Measurements from ENCODE around the gene DLG1. TPM values are rescaled to one million over a fixed set of nuclear protein-coding genes. Genes with fewer than 3 reads are reported as not detected.

Gene DLG1
- total and polyA plus RNA-seq, 9 of the 15 experiments (the other 6 are each of a cell fraction or from before 2014, with no cell fraction given), result 9.4 to 63.5 (median 43.6) TPM

DNA sequence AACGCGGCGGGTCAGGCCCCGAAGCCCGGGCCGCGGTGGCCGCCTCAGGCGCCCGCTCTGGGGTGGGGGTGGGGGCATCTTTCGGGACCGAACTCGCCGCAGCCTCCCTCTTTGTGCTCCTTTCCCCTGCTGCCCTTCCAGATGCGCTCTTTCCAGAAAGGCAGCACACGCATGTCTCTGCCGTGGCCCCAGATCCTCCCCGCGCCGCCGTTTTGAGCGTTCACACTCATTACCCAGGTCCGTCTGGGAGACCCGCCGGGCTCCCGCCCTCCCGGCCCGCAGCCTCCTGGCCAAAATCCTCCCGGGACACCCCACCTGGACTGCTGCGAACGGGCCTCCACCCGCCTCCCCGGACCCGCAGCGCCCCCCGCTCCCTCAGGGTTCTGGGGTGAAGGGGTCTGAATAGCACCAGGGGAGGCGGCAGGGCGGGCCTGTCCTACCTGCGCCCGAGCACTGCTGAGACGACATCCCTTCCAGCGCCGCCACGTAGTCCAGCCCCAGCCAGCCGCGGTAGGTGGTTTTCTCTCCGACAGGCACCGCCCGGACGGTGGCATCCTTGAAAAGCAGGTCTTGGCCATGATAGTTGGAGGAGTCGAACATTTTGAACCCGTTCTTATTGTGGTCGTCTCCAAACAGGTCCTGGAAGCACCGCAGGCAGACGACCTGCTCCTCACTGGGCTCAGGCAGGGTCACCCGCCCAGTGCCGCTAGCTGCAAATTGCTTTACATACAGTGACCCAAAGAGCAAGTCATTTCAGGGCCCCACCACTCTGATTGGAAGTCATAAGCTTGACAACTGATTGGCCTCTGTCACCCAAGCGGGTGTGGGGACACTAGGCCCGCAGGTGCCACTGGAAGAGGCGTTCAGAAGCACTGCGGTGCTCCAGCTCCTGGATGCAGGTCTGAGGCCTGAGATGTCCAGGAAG, 294.7 kb downstream of the DLG1 start (continued):
- TF ChIP-seq, protein P1, sequence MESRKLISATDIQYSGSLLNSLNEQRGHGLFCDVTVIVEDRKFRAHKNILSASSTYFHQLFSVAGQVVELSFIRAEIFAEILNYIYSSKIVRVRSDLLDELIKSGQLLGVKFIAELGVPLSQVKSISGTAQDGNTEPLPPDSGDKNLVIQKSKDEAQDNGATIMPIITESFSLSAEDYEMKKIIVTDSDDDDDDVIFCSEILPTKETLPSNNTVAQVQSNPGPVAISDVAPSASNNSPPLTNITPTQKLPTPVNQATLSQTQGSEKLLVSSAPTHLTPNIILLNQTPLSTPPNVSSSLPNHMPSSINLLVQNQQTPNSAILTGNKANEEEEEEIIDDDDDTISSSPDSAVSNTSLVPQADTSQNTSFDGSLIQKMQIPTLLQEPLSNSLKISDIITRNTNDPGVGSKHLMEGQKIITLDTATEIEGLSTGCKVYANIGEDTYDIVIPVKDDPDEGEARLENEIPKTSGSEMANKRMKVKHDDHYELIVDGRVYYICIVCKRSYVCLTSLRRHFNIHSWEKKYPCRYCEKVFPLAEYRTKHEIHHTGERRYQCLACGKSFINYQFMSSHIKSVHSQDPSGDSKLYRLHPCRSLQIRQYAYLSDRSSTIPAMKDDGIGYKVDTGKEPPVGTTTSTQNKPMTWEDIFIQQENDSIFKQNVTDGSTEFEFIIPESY (CRISPR knock-in tag; IDR thresholded peaks at IDR 0.05), result peak; percentile 98
- TF ChIP-seq MEF2D (tag; conservative IDR thresholded peaks at IDR 0.05; ENCODE audit: low read depth) (no peak), NR2C2 (CRISPR knock-in tag; IDR thresholded peaks at IDR 0.05) (0 out of 2 replicates have a peak, but pooled peaks have one; percentile 66), NR2C2 (tag; IDR thresholded peaks at IDR 0.05) (no peak), NKRF (IDR thresholded peaks at IDR 0.05; ENCODE audit: borderline replicate concordance) (no peak)
